GM18526 (cell line): ENCODE data around the gene GNAZ.

Source experiments
- POLR2A ChIP-seq: IDR thresholded peaks from 3 replicates; pipeline ENCODE4 v1.6.1; 2011; ENCODE audit not compliant: insufficient read length; ENCODE audit errors: extremely low read depth

Gene GNAZ

GRCh38 chr22:23068096-23068831 lies 2.1 kb upstream of the GNAZ start:
- TF ChIP-seq POLR2A, result no peak

GRCh38 chr22:23068832-23069385 lies 1.4 kb upstream of the GNAZ start:
- no peak for TF ChIP-seq POLR2A

- no peak for TF ChIP-seq POLR2A
Measured at GRCh38 chr22:23069502-23070357, 589 bp upstream of the GNAZ start.

- no peak for TF ChIP-seq POLR2A
Measured at GRCh38 chr22:23071230-23072076, 1.1 kb downstream of the GNAZ start.

GRCh38 chr22:23072077-23072910 lies 2.0 kb downstream of the GNAZ start:
- no peak for TF ChIP-seq POLR2A

GRCh38 chr22:23072911-23073491 lies 2.7 kb downstream of the GNAZ start:
- TF ChIP-seq POLR2A, result no peak

- TF ChIP-seq POLR2A, result no peak
Measured at GRCh38 chr22:23073526-23074229, 3.4 kb downstream of the GNAZ start.

- no peak for TF ChIP-seq POLR2A
Measured at GRCh38 chr22:23074451-23074850, 4.1 kb downstream of the GNAZ start.

- no peak for TF ChIP-seq POLR2A
Measured at GRCh38 chr22:23075050-23075449, 4.7 kb downstream of the GNAZ start.

- no peak for TF ChIP-seq POLR2A
Measured at GRCh38 chr22:23075525-23076216, 5.4 kb downstream of the GNAZ start.

GRCh38 chr22:23076896-23077572 lies 6.7 kb downstream of the GNAZ start:
- no peak for TF ChIP-seq POLR2A
